Activated CD4-positive, alpha-beta T cell treated with anti-CD3 and anti-CD28 coated beads for 36 hours (primary cell): ENCODE measurements around the gene LRMDA. TPM values are rescaled to one million over a fixed set of nuclear protein-coding genes. Genes with fewer than 3 reads are reported as not detected.

ENCODE experiments used
- ATAC-seq: fragments of 200-7000 bp; cut with Tn5 transposase; one replicate; pipeline ENCODE4 v1.10.0; 2021; ENCODE audit warnings: mild to moderate bottlenecking, moderate library complexity
- CTCF ChIA-PET: fragments of 350-600 bp; sonication (Branson Sonifier 250); formaldehyde crosslinking; loops from one replicate; lab custom pipeline; 2021; ENCODE audit warnings: antibody characterized with exemption; lab: Charles Lee
- POLR2A ChIA-PET: fragments of 350-600 bp; sonication (Branson Sonifier 250); formaldehyde crosslinking; loops from one replicate; lab custom pipeline; 2021; ENCODE audit warnings: antibody characterized with exemption, inconsistent platforms; lab: Charles Lee
- DNase-seq: peaks from one replicate; pipeline ENCODE4 v3.0.0-alpha.2; 2020
- H3K27ac Mint-ChIP-seq: one replicate; pipeline ENCODE4 v1.8.0; 2021; ENCODE audit warnings: mixed read lengths
- H3K27me3 Mint-ChIP-seq: one replicate; pipeline ENCODE4 v1.8.0; 2021; ENCODE audit warnings: mixed read lengths
- H3K36me3 Mint-ChIP-seq: one replicate; pipeline ENCODE4 v1.8.0; 2021; ENCODE audit warnings: low read depth, mixed read lengths
- H3K4me1 Mint-ChIP-seq: one replicate; pipeline ENCODE4 v1.8.0; 2021; ENCODE audit warnings: mixed read lengths
- H3K4me3 Mint-ChIP-seq: one replicate; pipeline ENCODE4 v1.8.0; 2021; ENCODE audit warnings: mild to moderate bottlenecking, moderate library complexity, mixed read lengths
- H3K9me3 Mint-ChIP-seq: one replicate; pipeline ENCODE4 v1.8.0; 2021; ENCODE audit warnings: low read depth, mixed read lengths
- intact Hi-C, 2 experiments: fragments of 100-400 bp; cut with DNase I in 1 of 2; cut with micrococcal nuclease in 1 of 2; formaldehyde crosslinking; loops; one replicate each; pipeline versions ENCODE4 v1.14.2 to v1.15.1; 2022 to 2024; cut with DNase I, micrococcal nuclease
- total RNA-seq, 2 experiments: library from RNA; stranded (reverse); gene quantifications; one replicate each; pipeline ENCODE4 v1.2.3, GENCODE V29; 2021

The LRMDA gene
- total RNA-seq, 2 experiments from 2014 or later = not detected

DNA sequence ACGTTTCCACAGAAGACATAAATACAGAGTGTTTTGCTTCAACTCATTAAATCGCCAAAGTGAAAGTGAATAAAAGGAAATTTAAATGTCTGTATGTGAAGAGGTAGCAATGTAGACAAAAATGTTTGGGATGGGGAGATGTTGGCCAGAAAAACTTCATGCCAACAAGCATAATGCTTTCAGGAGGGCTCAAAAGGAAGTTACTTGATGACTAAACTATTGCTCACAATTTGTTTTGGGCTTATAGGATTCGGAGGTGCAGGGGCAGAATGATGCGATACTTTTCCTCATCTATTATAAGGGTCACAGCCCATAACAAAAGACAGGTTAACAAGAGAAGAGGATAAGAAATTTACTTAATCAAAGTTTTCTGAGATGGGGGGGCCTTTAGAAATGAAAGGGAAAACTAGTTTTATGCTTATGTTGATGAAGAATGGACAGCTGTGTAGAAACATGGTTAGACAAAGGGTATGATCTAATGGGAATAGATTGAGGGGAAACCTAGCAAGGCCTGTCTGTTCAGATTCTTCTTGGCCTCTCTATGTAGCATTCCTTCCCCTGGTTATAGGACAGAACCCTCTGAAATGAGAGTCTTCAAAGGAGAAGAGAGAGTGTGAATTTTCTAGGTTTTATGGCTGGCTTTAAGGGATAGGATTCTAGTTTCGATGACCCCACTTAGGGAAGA is 898.6 kb downstream of the LRMDA start:
- ATAC-seq = no peak
- Mint-ChIP-seq H3K4me1 (no peaks in the 10 kb centered on the region), H3K36me3 (no peaks in the 10 kb centered on the region), H3K9me3 (no peaks in the 10 kb centered on the region), H3K27me3 (peaks cover 2% of the 10 kb centered on the region), H3K4me3 (no peak overlapping the region), H3K27ac (no peak overlapping the region)
- ChIA-PET CTCF (no interaction called here), POLR2A (no interaction called here)
- DNase-seq = no peak
- intact Hi-C loops = no loop called here

DNA sequence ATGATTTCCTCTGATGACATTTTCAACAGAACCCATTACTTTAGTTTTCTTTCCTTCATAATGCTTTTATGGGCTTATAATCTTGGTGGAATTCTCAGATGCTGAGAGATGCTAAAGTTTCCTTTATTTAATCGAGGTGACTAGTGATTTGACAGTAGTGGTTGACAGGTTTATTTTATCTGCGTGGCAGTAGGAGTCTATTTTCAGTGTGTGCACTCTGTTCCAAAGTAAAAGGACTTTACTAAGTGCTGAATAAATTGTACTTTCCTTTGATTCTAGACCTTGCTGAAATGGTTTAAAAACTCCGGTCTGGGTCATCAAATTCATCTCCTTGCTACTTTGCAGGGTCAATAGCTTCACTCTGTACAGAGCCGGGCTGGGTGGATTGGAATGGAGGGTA is 900.3 kb downstream of the LRMDA start:
- H3K27ac Mint-ChIP-seq = no peak overlapping the region
- H3K9me3 Mint-ChIP-seq = no peaks in the 10 kb centered on the region
- CTCF ChIA-PET = no interaction called here
- intact Hi-C loops = no loop called here
- no peaks in the 10 kb centered on the region for H3K36me3 Mint-ChIP-seq
- H3K4me3 Mint-ChIP-seq = no peak overlapping the region
- H3K27me3 Mint-ChIP-seq = peaks cover under 1% of the 10 kb centered on the region
- no peak for ATAC-seq
- no peak for DNase-seq
- no peaks in the 10 kb centered on the region for H3K4me1 Mint-ChIP-seq
- POLR2A ChIA-PET = no interaction called here

DNA sequence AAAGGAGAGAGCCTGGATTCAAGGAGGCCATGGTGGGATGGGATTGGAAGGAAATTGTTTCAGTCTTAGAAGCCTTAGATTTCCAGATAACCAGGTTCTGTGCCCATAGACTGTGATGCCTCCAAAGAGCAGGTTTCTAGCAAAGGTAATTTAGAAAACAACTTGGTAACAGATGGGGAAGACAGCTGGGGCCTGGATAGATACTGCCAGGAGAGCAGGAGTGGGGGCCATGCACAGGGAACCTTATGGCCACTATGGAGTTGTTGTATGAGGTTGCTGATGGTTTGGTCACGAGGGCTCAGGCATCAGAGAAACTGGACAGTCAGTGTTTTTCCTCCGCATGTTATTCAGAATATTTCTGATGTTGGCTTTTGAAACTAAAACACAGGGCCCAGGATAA is 901.9 kb downstream of the LRMDA start:
- Mint-ChIP-seq H3K27ac (no peak overlapping the region), H3K4me1 (no peaks in the 10 kb centered on the region), H3K4me3 (no peak overlapping the region), H3K36me3 (no peaks in the 10 kb centered on the region), H3K9me3 (no peaks in the 10 kb centered on the region), H3K27me3 (peaks cover 4% of the 10 kb centered on the region)
- ChIA-PET POLR2A (no interaction called here), CTCF (interaction anchor here (0.8 kb wide), 1 partner anchor 214 kb away, joined by 3 read pairs; no protein-coding TSS in a partner anchor)
- intact Hi-C loops = no loop called here
- DNase-seq (no peak), ATAC-seq (no peak)

DNA sequence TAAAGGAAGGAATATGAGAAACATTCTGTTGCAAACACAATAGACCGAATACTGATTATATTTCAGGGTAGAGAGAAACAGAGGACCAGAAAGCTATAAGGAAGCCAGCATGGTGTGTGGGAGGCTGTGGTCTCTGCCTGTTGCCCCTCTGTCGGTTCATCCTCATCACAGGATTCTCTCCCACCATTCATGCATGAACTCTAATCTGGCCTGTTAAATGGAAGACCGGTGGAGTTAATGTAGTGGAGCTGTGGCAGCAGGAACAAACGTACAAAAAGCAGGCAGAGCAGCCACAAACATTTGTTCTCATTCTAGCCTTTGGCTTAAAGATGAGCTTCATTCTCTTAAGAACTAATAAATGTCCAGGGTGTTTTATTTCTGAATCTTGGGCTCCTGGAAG is 902.4 kb downstream of the LRMDA start:
- Mint-ChIP-seq H3K27ac (no peak overlapping the region), H3K4me1 (no peaks in the 10 kb centered on the region), H3K9me3 (no peaks in the 10 kb centered on the region), H3K36me3 (no peaks in the 10 kb centered on the region), H3K27me3 (peaks cover 4% of the 10 kb centered on the region), H3K4me3 (no peak overlapping the region)
- CTCF ChIA-PET = no interaction called here
- POLR2A ChIA-PET = no interaction called here
- no peak for ATAC-seq
- DNase-seq = no peak
- intact Hi-C loops = no loop called here

DNA sequence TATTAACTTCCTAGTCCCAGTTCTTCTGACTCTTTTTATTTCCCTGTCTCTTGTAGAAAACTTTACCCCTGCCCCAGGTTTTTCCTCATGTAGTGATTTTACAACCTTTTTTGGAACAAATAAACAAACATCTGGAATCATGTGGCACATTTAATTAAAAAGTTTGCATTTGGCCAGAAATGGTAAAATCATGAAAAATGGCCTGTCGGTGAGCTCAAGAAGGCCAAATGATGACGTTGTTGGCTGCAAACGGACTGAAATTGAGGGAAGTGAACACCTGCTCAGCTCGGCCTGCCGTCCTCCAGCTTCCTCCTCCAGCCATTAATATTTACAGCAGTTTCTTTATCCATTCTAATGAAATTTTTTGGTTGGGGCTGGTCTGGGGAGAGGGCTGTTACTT is 902.8 kb downstream of the LRMDA start:
- ATAC-seq (no peak), DNase-seq (no peak)
- Mint-ChIP-seq H3K27ac (no peak overlapping the region), H3K4me3 (no peak overlapping the region), H3K9me3 (no peaks in the 10 kb centered on the region), H3K27me3 (peaks cover 4% of the 10 kb centered on the region), H3K4me1 (no peaks in the 10 kb centered on the region), H3K36me3 (no peaks in the 10 kb centered on the region)
- POLR2A ChIA-PET = no interaction called here
- CTCF ChIA-PET = no interaction called here
- intact Hi-C loops = no loop called here

DNA sequence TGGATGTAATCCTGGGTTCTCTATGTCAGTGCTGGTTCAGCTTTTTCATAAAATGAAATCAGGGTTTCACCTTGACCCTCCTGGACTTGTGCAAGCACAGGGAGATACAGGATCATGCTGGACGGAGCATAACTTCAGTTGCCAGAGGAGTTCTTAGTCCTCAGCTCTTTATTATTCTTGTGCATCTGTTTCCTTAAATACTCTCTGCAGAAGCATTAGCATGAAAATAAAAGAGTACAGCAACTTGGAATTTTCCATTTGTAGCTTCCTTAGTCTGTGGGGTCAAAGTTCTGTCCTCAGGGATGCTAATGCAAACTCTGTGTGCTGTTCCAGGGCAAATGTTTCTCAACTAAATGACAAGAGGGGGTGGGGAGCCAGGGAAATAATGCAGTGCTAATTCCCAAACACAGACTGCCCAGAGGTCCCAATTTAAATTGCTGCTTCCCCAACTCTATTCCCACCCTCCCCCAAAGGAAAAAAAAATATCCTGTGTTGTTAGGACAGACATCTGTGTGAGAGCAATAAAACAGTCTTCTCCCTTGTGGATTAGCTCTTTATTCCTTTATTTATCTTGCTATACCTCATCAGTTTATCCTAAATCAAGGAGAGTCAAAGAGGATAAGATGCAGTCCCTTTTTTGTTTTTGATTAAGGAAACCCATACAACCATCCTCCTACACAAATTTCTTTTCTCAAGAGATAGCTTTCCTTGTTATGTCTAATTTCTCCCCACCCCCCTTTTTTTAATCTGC is 905.0 kb downstream of the LRMDA start:
- CTCF ChIA-PET = no interaction called here

DNA sequence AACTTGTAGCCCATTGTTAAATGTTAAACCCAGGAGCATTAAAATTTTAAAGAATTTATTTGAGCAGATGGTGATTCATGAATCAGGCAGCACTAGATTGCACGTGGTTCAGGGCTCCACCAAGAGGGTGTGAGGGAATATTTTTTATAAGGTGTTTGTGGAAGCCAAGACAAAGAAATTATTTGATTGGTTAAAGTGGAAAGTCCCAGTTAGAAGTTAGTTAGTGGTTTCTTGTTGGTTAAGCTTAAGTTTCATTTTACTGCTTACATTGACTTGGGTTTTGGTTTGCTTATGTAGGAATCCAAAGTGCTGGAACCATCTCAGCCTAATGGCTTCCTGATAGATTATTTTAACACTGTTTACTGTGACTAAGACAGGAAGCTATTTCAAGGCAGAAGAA is 906.2 kb downstream of the LRMDA start:
- H3K27ac Mint-ChIP-seq = no peak overlapping the region
- no peaks in the 10 kb centered on the region for H3K4me1 Mint-ChIP-seq
- ATAC-seq (no peak), DNase-seq (no peak)
- ChIA-PET POLR2A (no interaction called here), CTCF (no interaction called here)
- no peaks in the 10 kb centered on the region for H3K36me3 Mint-ChIP-seq
- H3K4me3 Mint-ChIP-seq = no peak overlapping the region
- intact Hi-C loops = no loop called here
- peaks cover 4% of the 10 kb centered on the region for H3K27me3 Mint-ChIP-seq
- H3K9me3 Mint-ChIP-seq = no peaks in the 10 kb centered on the region

More for the DNA sequence above, 905.0 kb downstream of the LRMDA start:
- no peak for DNase-seq
- no peaks in the 10 kb centered on the region for H3K9me3 Mint-ChIP-seq
- no peaks in the 10 kb centered on the region for H3K36me3 Mint-ChIP-seq
- ATAC-seq = no peak
- no peak overlapping the region for H3K27ac Mint-ChIP-seq
- peaks cover 4% of the 10 kb centered on the region for H3K27me3 Mint-ChIP-seq
- intact Hi-C loops = no loop called here
- H3K4me3 Mint-ChIP-seq = no peak overlapping the region
- POLR2A ChIA-PET = no interaction called here
- H3K4me1 Mint-ChIP-seq = no peaks in the 10 kb centered on the region

DNA sequence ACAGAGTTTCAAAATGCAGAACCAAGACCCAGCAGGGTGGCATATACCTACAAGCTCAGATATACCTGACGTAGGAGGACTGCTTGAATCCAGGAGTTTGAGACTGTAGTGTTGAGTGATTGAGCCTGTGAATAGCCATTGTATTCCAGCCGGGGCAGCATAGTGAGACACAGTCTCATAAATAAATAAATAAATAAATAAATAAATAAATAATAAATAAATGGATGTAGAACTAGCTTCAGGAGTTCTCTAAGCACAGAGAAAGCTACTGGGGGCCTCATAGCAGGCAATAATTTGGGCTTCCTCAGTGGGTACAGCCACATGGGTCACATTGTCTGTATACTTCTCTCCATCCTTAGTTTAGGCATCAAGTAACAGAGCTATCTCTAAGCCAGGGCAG is 906.8 kb downstream of the LRMDA start:
- no peak for ATAC-seq
- Mint-ChIP-seq H3K4me1 (no peaks in the 10 kb centered on the region), H3K27me3 (peaks cover 4% of the 10 kb centered on the region), H3K4me3 (no peak overlapping the region), H3K27ac (no peak overlapping the region), H3K9me3 (no peaks in the 10 kb centered on the region), H3K36me3 (no peaks in the 10 kb centered on the region)
- ChIA-PET CTCF (no interaction called here), POLR2A (no interaction called here)
- no peak for DNase-seq
- intact Hi-C loops = no loop called here

DNA sequence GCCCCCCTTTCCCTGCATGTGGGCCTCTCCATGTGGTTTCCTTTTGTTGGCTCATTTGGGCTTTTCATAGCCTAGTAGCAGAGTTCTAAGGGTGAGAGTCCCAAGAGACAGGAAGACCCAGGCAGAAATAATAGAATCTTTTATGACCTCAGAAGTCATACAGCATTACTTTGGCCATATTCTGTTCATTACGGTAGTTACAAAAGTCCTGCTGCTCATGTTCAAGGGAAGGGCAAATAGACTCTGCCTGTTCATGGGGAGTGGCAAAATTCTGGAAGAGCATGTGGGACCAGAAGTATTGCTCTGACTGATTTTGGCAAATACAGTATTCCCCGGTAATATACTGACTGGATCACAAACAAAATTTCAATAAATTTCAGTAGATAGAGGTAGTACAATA is 910.3 kb downstream of the LRMDA start:
- H3K27ac Mint-ChIP-seq = no peak overlapping the region
- intact Hi-C loops = no loop called here

DNA sequence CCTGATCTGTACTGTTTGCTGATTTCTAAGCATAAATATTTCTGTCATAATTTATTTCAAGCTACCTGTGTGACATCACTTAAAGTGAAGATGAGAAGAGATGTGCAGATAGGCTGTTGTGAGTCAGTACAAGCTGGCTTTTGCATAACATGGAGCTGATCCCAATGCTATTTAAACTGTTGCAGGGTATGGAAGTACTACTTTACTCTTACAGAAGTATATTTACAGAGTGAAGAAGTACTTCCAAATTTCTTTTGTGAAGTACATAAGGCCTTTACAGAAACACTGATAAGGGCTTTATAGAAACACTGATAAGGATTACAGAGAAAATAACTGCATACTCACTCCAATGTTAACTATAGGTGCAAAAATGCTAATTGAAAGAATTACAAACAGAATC is 911.6 kb downstream of the LRMDA start:
- ATAC-seq (no peak), DNase-seq (no peak)
- CTCF ChIA-PET = interaction anchor here (0.6 kb wide), 1 partner anchor 1377 kb away, joined by 3 read pairs; no protein-coding TSS in a partner anchor
- H3K36me3 Mint-ChIP-seq = no peaks in the 10 kb centered on the region
- H3K4me3 Mint-ChIP-seq = no peak overlapping the region
- H3K4me1 Mint-ChIP-seq = no peaks in the 10 kb centered on the region
- no peak overlapping the region for H3K27ac Mint-ChIP-seq
- intact Hi-C loops = no loop called here
- no peaks in the 10 kb centered on the region for H3K27me3 Mint-ChIP-seq
- POLR2A ChIA-PET = no interaction called here
- H3K9me3 Mint-ChIP-seq = no peaks in the 10 kb centered on the region

More for the DNA sequence above, 910.3 kb downstream of the LRMDA start:
- POLR2A ChIA-PET = no interaction called here
- H3K4me1 Mint-ChIP-seq = no peaks in the 10 kb centered on the region
- DNase-seq = no peak
- no peak overlapping the region for H3K4me3 Mint-ChIP-seq
- peaks cover 4% of the 10 kb centered on the region for H3K27me3 Mint-ChIP-seq
- H3K36me3 Mint-ChIP-seq = no peaks in the 10 kb centered on the region
- CTCF ChIA-PET = no interaction called here
- H3K9me3 Mint-ChIP-seq = no peaks in the 10 kb centered on the region
- ATAC-seq = no peak

DNA sequence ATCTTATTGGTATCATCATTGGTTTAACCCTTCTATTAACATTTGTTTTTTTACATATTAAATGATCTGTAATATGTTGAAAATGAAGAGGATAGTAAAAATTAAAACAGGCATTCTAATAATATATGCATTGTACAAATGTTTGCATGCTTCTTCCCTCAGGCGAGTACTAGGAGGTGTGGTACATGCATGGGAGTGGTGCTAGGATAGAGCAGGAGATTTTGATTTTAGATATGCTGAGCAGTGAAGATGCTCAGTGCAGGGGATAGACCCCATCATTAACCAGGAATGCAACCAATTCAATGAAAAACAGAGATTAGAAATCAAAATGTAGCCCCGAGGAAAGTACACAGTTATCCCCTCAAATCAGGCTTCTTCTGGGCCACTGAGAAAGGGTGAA is 916.4 kb downstream of the LRMDA start:
- POLR2A ChIA-PET = no interaction called here
- H3K9me3 Mint-ChIP-seq = no peaks in the 10 kb centered on the region
- H3K4me1 Mint-ChIP-seq = no peaks in the 10 kb centered on the region
- ATAC-seq (no peak), DNase-seq (no peak)
- no peaks in the 10 kb centered on the region for H3K36me3 Mint-ChIP-seq
- no peak overlapping the region for H3K27ac Mint-ChIP-seq
- H3K4me3 Mint-ChIP-seq = no peak overlapping the region
- intact Hi-C loops = no loop called here
- CTCF ChIA-PET = no interaction called here
- H3K27me3 Mint-ChIP-seq = no peaks in the 10 kb centered on the region

DNA sequence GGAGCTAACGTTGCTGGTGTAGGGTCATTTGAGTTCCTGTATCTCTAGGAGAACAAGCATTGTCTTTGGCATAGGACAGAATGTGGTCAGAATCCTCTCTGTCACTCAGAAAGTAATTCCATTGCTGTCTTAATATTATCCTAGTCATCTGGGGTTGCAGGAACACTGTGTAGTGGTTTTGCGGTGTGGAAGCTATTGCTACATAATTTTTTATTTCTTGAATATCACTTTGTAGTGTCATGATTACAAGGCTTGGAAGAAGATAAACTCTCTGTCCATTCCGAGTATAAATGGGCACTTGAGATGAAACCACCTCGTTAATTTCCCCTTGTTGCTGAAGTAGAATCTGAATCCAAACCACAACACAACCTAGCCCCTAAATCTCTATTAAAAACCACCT is 919.2 kb downstream of the LRMDA start:
- no peaks in the 10 kb centered on the region for H3K9me3 Mint-ChIP-seq

More for the DNA sequence above, 919.2 kb downstream of the LRMDA start:
- Mint-ChIP-seq H3K4me1 (no peaks in the 10 kb centered on the region), H3K4me3 (no peak overlapping the region), H3K27me3 (no peaks in the 10 kb centered on the region), H3K27ac (no peak overlapping the region), H3K36me3 (no peaks in the 10 kb centered on the region)
- CTCF ChIA-PET = interaction anchor here (0.6 to 0.7 kb wide), 3 partner anchors 161 to 1038 kb away, joined by 3 read pairs; no protein-coding TSS in a partner anchor
- ATAC-seq (no peak), DNase-seq (no peak)
- intact Hi-C loops = no loop called here
- POLR2A ChIA-PET = no interaction called here
